HepG2 (cell line): ENCODE results near the gene RTN1. TPM values are rescaled to one million over a fixed set of nuclear protein-coding genes. Genes with fewer than 3 reads are reported as not detected.

Source experiments
- ATAC-seq: fragments of 200-7000 bp; cut with Tn5 transposase; 3 replicates; pipeline ENCODE4 v1.9.1; 2020; ENCODE audit warnings: mild to moderate bottlenecking, moderate library complexity
- BruUV-seq: library from RNA; stranded (reverse); fragments of 400-500 nt; replicated peaks from 2 replicates; lab custom pipeline; 2021; lab: Mats Ljungman, UMichigan
- CTCF ChIA-PET: fragments of 300-600 bp; formaldehyde crosslinking; extraction: SDS; loops from one replicate; lab custom pipeline; 2021; ENCODE audit warnings: low total read pairs, inconsistent platforms, low intra/inter-chr PET ratio; lab: Yijun Ruan, JAX
- POLR2A ChIA-PET: fragments of 350-600 bp; sonication (Branson Sonifier 250); formaldehyde crosslinking; loops from one replicate; lab custom pipeline; 2020; ENCODE audit warnings: antibody characterized with exemption, inconsistent platforms; lab: Yijun Ruan, JAX
- DNase-seq: peaks from one replicate; pipeline ENCODE4 v3.0.0-alpha.2; 2015; ENCODE audit warnings: low spot score
- FAIRE-seq: peaks from 3 replicates; lab custom pipeline; 2011; peaks lifted over from hg19 to GRCh38; lab: Jason Lieb, UNC
- H2AFZ ChIP-seq: one replicate; pipeline ENCODE4 v1.6.1; 2011; ENCODE audit warnings: low read length, inconsistent platforms
- H3K27ac ChIP-seq: fragments of 300-600 bp; 3 replicates; pipeline ENCODE4 v1.8.0; 2011; ENCODE audit warnings: mixed run types, mild to moderate bottlenecking, mixed read lengths, low read length, inconsistent platforms; ENCODE audit not compliant: insufficient read depth; ENCODE audit errors: extremely low read length
- H3K27me3 ChIP-seq, 2 experiments: fragments of 200-600 bp in 1 of 2; 2 replicates in 1 of 2; 3 replicates in 1 of 2; pipeline versions ENCODE4 v1.6.0 to v1.8.0; 2011; ENCODE audit warnings: low read length in 2 of 2, mild to moderate bottlenecking in 2 of 2, moderate library complexity in 2 of 2, inconsistent platforms in 1 of 2; ENCODE audit not compliant: insufficient read depth in 2 of 2, control insufficient read depth in 1 of 2
- H3K36me3 ChIP-seq, 2 experiments: fragments of 200-600 bp in 1 of 2; replicated peaks in 1 of 2; 2 replicates in 1 of 2; 3 replicates in 1 of 2; pipeline versions ENCODE4 v1.5.1 to v1.8.0; 2011; ENCODE audit warnings: low read length in 2 of 2, inconsistent platforms in 1 of 2; ENCODE audit not compliant: insufficient read depth in 2 of 2, control insufficient read depth in 1 of 2
- H3K4me1 ChIP-seq: 2 replicates; pipeline ENCODE4 v1.5.1; 2012; ENCODE audit warnings: low read length, inconsistent platforms; ENCODE audit not compliant: insufficient read depth
- H3K4me2 ChIP-seq: 2 replicates; pipeline ENCODE4 v1.6.0; 2011; ENCODE audit warnings: low read depth, low read length, inconsistent platforms
- H3K4me3 ChIP-seq, 3 experiments: fragments of 200-600 bp in 1 of 3; sonication (generic), shearing (Covaris generic) in 1 of 3; replicated peaks in 1 of 3; 2 replicates each; pipeline ENCODE4 v1.5.1; 2011 to 2016; ENCODE audit warnings: low read length in 3 of 3, inconsistent platforms in 2 of 3, low read depth in 2 of 3, mild to moderate bottlenecking in 2 of 3, control low read depth in 1 of 3, mixed read lengths in 1 of 3; ENCODE audit not compliant: insufficient read depth in 1 of 3
- H3K79me2 ChIP-seq: one replicate; pipeline ENCODE4 v1.6.1; 2011; ENCODE audit warnings: low read length, inconsistent platforms; ENCODE audit not compliant: insufficient read depth
- H3K9ac ChIP-seq: 2 replicates; pipeline ENCODE4 v1.6.0; 2011; ENCODE audit warnings: mild to moderate bottlenecking, low read depth, low read length, inconsistent platforms; ENCODE audit not compliant: insufficient read depth
- H3K9me3 ChIP-seq: 2 replicates; pipeline ENCODE4 v1.5.1; 2012; ENCODE audit warnings: mild to moderate bottlenecking, low read length
- H4K20me1 ChIP-seq: 2 replicates; pipeline ENCODE4 v1.6.0; 2011; ENCODE audit warnings: inconsistent platforms, mild to moderate bottlenecking, low read length, moderate library complexity; ENCODE audit not compliant: insufficient read depth
- ATF5 ChIP-seq: sonication (generic); formaldehyde crosslinking; IDR thresholded peaks from 2 replicates; pipeline ENCODE4 v1.4.0; 2020; ENCODE audit warnings: mild to moderate bottlenecking, low read depth, missing genetic modification reagents
- HMGA1 ChIP-seq: sonication (generic); formaldehyde crosslinking; conservative IDR thresholded peaks from 2 replicates; pipeline ENCODE4 v1.4.0; 2020; ENCODE audit warnings: missing genetic modification reagents
- HNRNPL ChIP-seq: fragments of 200-400 bp; formaldehyde crosslinking; IDR thresholded peaks from 2 replicates; pipeline ENCODE4 v1.6.1; 2017; ENCODE audit warnings: mild to moderate bottlenecking, low read depth, low read length
- MEIS2 ChIP-seq: sonication (generic); formaldehyde crosslinking; IDR thresholded peaks from 2 replicates; pipeline ENCODE4 v1.9.0; 2021; ENCODE audit warnings: mild to moderate bottlenecking, missing genetic modification reagents
- NCOA5 ChIP-seq: sonication (generic); formaldehyde crosslinking; IDR thresholded peaks from 2 replicates; pipeline ENCODE4 v1.4.0; 2020; ENCODE audit warnings: missing genetic modification reagents
- NFE2 ChIP-seq: sonication (generic); formaldehyde crosslinking; IDR thresholded peaks from 2 replicates; pipeline ENCODE4 v1.4.0; 2020; ENCODE audit warnings: missing genetic modification reagents
- RBM22 ChIP-seq: fragments of 200-400 bp; formaldehyde crosslinking; optimal IDR thresholded peaks from 2 replicates; pipeline ENCODE3; 2017; ENCODE audit warnings: mild to moderate bottlenecking, low read length, moderate library complexity
- REL ChIP-seq: sonication (generic); formaldehyde crosslinking; conservative IDR thresholded peaks from 2 replicates; pipeline ENCODE4 v1.8.0; 2022; ENCODE audit warnings: mild to moderate bottlenecking, missing genetic modification reagents, moderate library complexity
- SP140L ChIP-seq: sonication (generic); formaldehyde crosslinking; IDR thresholded peaks from 2 replicates; pipeline ENCODE4 v1.4.0; 2020; ENCODE audit warnings: missing genetic modification reagents, borderline replicate concordance
- SP5 ChIP-seq: IDR thresholded peaks from 2 replicates; pipeline ENCODE4 v1.6.1; 2016; ENCODE audit warnings: low read depth, borderline replicate concordance
- ZNF652 ChIP-seq: IDR thresholded peaks from 2 replicates; pipeline ENCODE4 v1.6.1; 2016; ENCODE audit warnings: low read depth, borderline replicate concordance
- ZNF724P ChIP-seq: sonication (generic); formaldehyde crosslinking; IDR thresholded peaks from 2 replicates; pipeline ENCODE4 v1.8.0; 2022; ENCODE audit warnings: missing genetic modification reagents, borderline replicate concordance
- WGBS: methylation state at CpG from one replicate; pipeline ENCODE4 v1.1.6; 2017; ENCODE audit warnings: low lambda C conversion rate; 5-methylcytosine and 5-hydroxymethylcytosine counted together
- in situ Hi-C: cut with HindIII; loops from 2 replicates; pipeline ENCODE4 v1.10.0; 2017; ENCODE audit warnings: low pct_unique_long_range_greater_than_20kb; ENCODE audit not compliant: extremely low pct_ligation_motif_present
- intact Hi-C: fragments of 100-400 bp; cut with micrococcal nuclease; formaldehyde crosslinking; loops from one replicate; pipeline ENCODE4 v1.10.0; 2022; ENCODE audit not compliant: unreplicated experiment
- polyA plus RNA-seq, 8 experiments: library from polyadenylated mRNA; depleted of rRNA in 3 of 8; stranded (reverse) in 7 of 8; unstranded in 1 of 8; fragments of >200 nt; fragmentation: Illumina TruSeq in 4 of 8; extraction: Trizol in 4 of 8; gene quantifications; 2 replicates each; pipeline versions ENCODE4 v1.2.1 to v1.2.3, GENCODE V29; 2011 to 2016; ENCODE audit warnings: low read depth in 4 of 8, missing spikeins in 1 of 8, mixed read lengths in 1 of 8; ENCODE audit not compliant: insufficient read depth in 1 of 8
- total RNA-seq, 5 experiments: library from RNA; depleted of rRNA; stranded (reverse); fragments of >200 nt; fragmentation: Illumina TruSeq; extraction: Trizol; gene quantifications; 2 replicates each; pipeline ENCODE4 v1.2.3, GENCODE V29; 2016; ENCODE audit warnings: low read depth in 1 of 5
- TF ChIP-seq, protein P1 (sequence below): sonication (generic); IDR thresholded peaks from 2 replicates; pipeline ENCODE4 v1.6.1; 2016; ENCODE audit warnings: low read depth, borderline replicate concordance
- TF ChIP-seq, protein P2 (sequence below): sonication (generic); formaldehyde crosslinking; IDR thresholded peaks from 2 replicates; pipeline ENCODE4 v1.4.0; 2020; ENCODE audit warnings: missing genetic modification reagents, borderline replicate concordance

Gene RTN1
- total and polyA plus RNA-seq, 2 of the 13 experiments (the other 11 are each of a cell fraction or from before 2014, with no cell fraction given) = 0.04 to 0.18 TPM

GRCh38 chr14:59787045-59787674, 83.4 kb downstream of the RTN1 start:
- peak overlapping the region; percentile 36 for H2AFZ ChIP-seq
- ChIA-PET CTCF (no interaction called here), POLR2A (no interaction called here)
- no peaks in the 10 kb centered on the region for H3K9me3 ChIP-seq
- no peak overlapping the region for H3K9ac ChIP-seq
- no peaks in the 10 kb centered on the region for H3K79me2 ChIP-seq
- WGBS = 0% methylated on average over 2 of the region's 2 CpGs
- DNase-seq = no peak
- BruUV-seq = no TSS peak
- H3K4me1 ChIP-seq = peaks cover 2% of the 10 kb centered on the region; the same call in 1 of the 2 replicates
- no peak overlapping the region for H3K4me2 ChIP-seq
- no peak overlapping the region for H3K4me3 ChIP-seq
- H3K27ac ChIP-seq = no peak overlapping the region
- H3K36me3 ChIP-seq = no peaks in the 10 kb centered on the region
- TF ChIP-seq NCOA5 (CRISPR knock-in tag) (no peak), ZNF724P (CRISPR knock-in tag) (no peak), RBM22 (no peak), NFE2 (CRISPR knock-in tag) (no peak), HNRNPL (no peak), HMGA1 (CRISPR knock-in tag) (no peak), ATF5 (CRISPR knock-in tag) (no peak), MEIS2 (CRISPR knock-in tag) (no peak), SP5 (CRISPR knock-in tag) (no peak), REL (CRISPR knock-in tag) (no peak), ZNF652 (no peak), SP140L (CRISPR knock-in tag) (no peak)
- TF ChIP-seq, protein P1, sequence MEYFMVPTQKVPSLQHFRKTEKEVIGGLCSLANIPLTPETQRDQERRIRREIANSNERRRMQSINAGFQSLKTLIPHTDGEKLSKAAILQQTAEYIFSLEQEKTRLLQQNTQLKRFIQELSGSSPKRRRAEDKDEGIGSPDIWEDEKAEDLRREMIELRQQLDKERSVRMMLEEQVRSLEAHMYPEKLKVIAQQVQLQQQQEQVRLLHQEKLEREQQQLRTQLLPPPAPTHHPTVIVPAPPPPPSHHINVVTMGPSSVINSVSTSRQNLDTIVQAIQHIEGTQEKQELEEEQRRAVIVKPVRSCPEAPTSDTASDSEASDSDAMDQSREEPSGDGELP = no peak
- TF ChIP-seq, protein P2, sequence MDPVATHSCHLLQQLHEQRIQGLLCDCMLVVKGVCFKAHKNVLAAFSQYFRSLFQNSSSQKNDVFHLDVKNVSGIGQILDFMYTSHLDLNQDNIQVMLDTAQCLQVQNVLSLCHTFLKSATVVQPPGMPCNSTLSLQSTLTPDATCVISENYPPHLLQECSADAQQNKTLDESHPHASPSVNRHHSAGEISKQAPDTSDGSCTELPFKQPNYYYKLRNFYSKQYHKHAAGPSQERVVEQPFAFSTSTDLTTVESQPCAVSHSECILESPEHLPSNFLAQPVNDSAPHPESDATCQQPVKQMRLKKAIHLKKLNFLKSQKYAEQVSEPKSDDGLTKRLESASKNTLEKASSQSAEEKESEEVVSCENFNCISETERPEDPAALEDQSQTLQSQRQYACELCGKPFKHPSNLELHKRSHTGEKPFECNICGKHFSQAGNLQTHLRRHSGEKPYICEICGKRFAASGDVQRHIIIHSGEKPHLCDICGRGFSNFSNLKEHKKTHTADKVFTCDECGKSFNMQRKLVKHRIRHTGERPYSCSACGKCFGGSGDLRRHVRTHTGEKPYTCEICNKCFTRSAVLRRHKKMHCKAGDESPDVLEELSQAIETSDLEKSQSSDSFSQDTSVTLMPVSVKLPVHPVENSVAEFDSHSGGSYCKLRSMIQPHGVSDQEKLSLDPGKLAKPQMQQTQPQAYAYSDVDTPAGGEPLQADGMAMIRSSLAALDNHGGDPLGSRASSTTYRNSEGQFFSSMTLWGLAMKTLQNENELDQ (CRISPR knock-in tag) = no peak
- TF ChIP-seq, all 625 proteins: peak for 0
- FAIRE-seq (no peak), ATAC-seq (no peak)
- in situ Hi-C loops = no loop called here
- Histone ChIP-seq H4K20me1 (no peaks in the 10 kb centered on the region), H3K27me3 (no peaks in the 10 kb centered on the region; a peak in 1 of 5 replicates)
- intact Hi-C loops = no loop called here
